ENCODE data around the gene PLEKHA6. TPM values are rescaled to one million over a fixed set of nuclear protein-coding genes. Genes with fewer than 3 reads are reported as not detected.
"Not testable (repeated sequence)": the region's sequence is repeated elsewhere in the genome, so short reads cannot be mapped to it uniquely, and the experiment has no call there.

PLEKHA6 gene
- total RNA-seq, 6 donors from 2014 or later = 3.3 to 6.9 (median 4.9) TPM

DNA sequence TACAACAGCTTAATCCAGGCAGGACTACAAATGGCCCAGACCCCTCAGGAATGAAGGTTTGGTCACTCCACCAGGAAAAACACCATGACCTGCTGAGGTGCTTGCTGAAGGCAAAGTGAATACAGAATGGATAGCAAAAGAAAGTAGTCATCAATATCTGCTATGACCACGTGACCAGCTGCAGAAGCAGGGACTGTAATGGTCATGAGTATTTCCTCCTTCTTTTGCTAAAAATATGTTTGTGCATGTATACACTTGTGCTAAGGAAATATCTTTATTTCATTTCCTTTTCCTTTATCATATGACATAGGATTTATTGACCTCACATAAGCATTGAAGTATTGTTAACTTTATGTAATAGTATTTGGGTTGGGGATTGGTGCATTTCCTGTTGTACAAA, 119.5 kb downstream of the PLEKHA6 start:
- Histone ChIP-seq H3K9me3 (no peaks in the 10 kb centered on the region), H3K27me3 (no peaks in the 10 kb centered on the region), H3K4me3 (no peak overlapping the region), H3K36me3 (no peaks in the 10 kb centered on the region), H3K27ac (no peak overlapping the region), H3K4me1 (no peaks in the 10 kb centered on the region)
- 65 to 70% methylated on average over 1 of the region's 1 CpG for WGBS, 2 donors
- ATAC-seq (ENCODE audit: low FRiP score in 2 of 2) (no peak), DNase-seq (no peak)
- TF ChIP-seq POLR2AphosphoS5 (IDR thresholded peaks at IDR 0.05) (no peak), POLR2A (IDR thresholded peaks at IDR 0.05) (no peak), EP300 (IDR thresholded peaks at IDR 0.05) (no peak)
- TF ChIP-seq, protein P1, sequence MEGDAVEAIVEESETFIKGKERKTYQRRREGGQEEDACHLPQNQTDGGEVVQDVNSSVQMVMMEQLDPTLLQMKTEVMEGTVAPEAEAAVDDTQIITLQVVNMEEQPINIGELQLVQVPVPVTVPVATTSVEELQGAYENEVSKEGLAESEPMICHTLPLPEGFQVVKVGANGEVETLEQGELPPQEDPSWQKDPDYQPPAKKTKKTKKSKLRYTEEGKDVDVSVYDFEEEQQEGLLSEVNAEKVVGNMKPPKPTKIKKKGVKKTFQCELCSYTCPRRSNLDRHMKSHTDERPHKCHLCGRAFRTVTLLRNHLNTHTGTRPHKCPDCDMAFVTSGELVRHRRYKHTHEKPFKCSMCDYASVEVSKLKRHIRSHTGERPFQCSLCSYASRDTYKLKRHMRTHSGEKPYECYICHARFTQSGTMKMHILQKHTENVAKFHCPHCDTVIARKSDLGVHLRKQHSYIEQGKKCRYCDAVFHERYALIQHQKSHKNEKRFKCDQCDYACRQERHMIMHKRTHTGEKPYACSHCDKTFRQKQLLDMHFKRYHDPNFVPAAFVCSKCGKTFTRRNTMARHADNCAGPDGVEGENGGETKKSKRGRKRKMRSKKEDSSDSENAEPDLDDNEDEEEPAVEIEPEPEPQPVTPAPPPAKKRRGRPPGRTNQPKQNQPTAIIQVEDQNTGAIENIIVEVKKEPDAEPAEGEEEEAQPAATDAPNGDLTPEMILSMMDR (IDR thresholded peaks at IDR 0.05) = no peak

DNA sequence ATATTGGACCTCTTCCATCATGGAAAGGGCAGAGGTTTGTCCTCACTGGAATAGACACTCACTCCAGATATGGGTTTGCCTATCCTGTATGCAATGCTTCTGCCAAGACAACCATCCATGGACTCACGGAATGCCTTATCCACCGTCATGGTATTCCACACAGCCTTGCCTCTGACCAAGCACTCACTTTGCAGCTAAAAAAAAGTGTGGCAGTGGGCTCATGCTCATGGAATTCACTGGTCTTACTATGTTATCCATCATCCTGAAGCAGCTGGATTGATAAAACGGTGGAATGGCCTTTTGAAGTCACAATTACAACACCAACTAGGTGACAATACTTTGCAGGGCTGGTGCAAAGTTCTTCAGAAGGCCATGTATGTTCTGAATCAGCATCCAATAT, 120.3 kb downstream of the PLEKHA6 start:
- H3K9me3 ChIP-seq; H3K4me3 ChIP-seq; H3K4me1 ChIP-seq; DNase-seq; H3K27ac ChIP-seq; ATAC-seq (ENCODE audit: low FRiP score in 2 of 2); H3K27me3 ChIP-seq; H3K36me3 ChIP-seq: not testable (repeated sequence)
- WGBS, 2 donors = 81 to 91% methylated on average over 3 of the region's 3 CpGs

DNA sequence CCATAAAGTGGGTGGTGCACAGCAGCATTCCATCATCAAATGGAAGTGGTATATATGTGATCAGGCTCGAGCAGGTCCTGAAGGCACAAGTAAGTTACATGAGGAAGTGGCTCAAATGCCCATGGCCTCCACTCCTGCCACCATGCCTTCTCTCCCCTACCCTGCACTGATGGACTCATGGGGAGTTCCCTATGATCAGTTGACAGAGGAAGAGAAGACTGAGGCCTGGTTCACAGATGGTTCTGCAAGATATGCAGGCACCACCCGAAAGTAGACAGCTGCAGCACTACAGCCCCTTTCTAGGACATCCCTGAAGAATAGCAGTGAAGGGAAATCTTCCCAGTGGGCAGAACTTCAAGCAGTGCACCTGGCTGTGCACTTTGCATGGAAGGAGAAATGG, 121.2 kb downstream of the PLEKHA6 start:
- 85 to 100% methylated on average over 1 to 2 of the region's 2 CpGs for WGBS, 2 donors
- H3K27ac ChIP-seq; ATAC-seq (ENCODE audit: low FRiP score in 2 of 2); H3K36me3 ChIP-seq; DNase-seq; H3K27me3 ChIP-seq; H3K4me1 ChIP-seq; H3K4me3 ChIP-seq; H3K9me3 ChIP-seq: not testable (repeated sequence)

DNA sequence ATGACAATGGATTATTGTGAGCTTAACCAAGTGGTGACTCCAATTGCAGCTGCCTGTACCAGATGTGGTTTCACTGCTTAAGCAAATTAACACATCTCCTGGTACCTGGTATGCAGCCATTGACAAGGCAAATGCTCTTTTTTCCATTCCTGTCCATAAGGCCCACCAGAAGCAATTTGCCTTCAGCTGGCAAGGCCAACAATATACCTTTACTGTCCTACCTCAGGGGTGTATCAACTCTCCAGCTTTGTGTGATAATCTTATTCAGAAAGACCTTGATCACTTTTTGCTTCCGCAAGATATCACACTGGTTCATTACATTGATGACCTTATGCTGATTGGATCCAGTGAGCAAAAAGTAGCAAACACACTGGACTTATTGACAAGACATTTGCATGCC, 122.2 kb downstream of the PLEKHA6 start:
- not testable (repeated sequence) for H3K4me1 ChIP-seq, H3K36me3 ChIP-seq

DNA sequence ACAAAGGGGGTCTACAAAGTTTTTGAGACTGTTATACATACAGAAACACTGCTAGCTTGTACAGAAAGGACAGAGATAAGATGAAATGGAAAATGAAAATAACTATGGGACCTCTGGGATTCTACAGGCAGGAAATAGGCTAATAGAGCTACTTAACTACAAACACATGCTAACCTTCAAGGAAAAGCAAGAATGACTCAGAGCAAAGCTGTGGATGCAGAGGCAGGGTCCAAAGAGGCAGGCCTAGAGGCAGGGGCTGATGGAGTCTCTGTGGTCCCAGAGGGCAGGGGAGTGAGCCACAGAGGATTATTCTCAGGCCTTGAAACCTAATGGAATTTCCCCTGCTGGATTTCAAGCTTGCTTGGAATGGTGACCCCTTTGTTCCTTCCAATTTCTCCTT, 127.2 kb downstream of the PLEKHA6 start:
- Histone ChIP-seq H3K4me3 (no peak overlapping the region), H3K27ac (no peak overlapping the region), H3K36me3 (peaks cover 0 to 5% (median 0%) of the 10 kb centered on the region in 4 donors), H3K4me1 (no peaks in the 10 kb centered on the region), H3K27me3 (no peaks in the 10 kb centered on the region), H3K9me3 (no peaks in the 10 kb centered on the region)
- no peak for TF ChIP-seq POLR2A (IDR thresholded peaks at IDR 0.05)
- no peak for TF ChIP-seq EP300 (IDR thresholded peaks at IDR 0.05)
- TF ChIP-seq, protein P1 (IDR thresholded peaks at IDR 0.05) = no peak
- TF ChIP-seq POLR2AphosphoS5 (IDR thresholded peaks at IDR 0.05) = no peak
- DNase-seq = no peak
- peak in 1 of 2 donors; percentile 67 for ATAC-seq (ENCODE audit: low FRiP score in 2 of 2)

More for the DNA sequence above, 122.2 kb downstream of the PLEKHA6 start:
- not testable (repeated sequence) for ATAC-seq (ENCODE audit: low FRiP score in 2 of 2); H3K27me3 ChIP-seq; DNase-seq; H3K4me3 ChIP-seq; H3K9me3 ChIP-seq; H3K27ac ChIP-seq
- 100% methylated on average over 1 of the region's 1 CpG for WGBS, 2 donors

DNA sequence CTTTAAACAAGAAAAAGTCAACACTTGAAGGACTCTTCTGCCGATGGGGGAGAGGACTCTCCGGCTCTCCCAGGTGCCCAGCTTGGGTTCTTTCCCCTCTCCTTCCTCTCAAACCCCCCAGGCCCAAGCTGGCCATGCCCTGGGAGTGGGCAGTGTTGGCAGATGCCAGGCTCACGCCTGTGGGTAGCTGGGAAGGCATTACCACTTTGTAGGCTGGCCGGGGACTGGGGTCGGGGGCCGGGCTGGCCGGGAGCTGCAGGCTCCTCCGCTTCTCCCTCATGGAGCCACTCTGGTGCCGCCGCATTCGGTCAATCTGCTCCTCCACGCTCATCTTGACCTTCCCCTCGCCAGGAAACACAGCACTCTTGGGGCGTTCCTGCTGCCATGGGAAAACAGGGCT, 129.5 kb downstream of the PLEKHA6 start:
- TF ChIP-seq EP300 (IDR thresholded peaks at IDR 0.05) (no peak), POLR2A (IDR thresholded peaks at IDR 0.05) (no peak), POLR2AphosphoS5 (IDR thresholded peaks at IDR 0.05) (no peak)
- TF ChIP-seq, protein P1 (IDR thresholded peaks at IDR 0.05) = no peak
- ATAC-seq (ENCODE audit: low FRiP score in 2 of 2) (no peak), DNase-seq (no peak)
- 85 to 88% methylated on average over 11 to 14 of the region's 14 CpGs for WGBS, 2 donors
- peaks cover 0 to 5% (median 0%) of the 10 kb centered on the region in 4 donors for H3K36me3 ChIP-seq
- H3K9me3 ChIP-seq = no peaks in the 10 kb centered on the region
- H3K4me3 ChIP-seq = no peak overlapping the region
- no peaks in the 10 kb centered on the region for H3K4me1 ChIP-seq
- no peaks in the 10 kb centered on the region for H3K27me3 ChIP-seq
- H3K27ac ChIP-seq = no peak overlapping the region
